Fibroblast of gingiva (primary cell): ENCODE measurements around the gene LCP2.
"Not testable (repeated sequence)": the region's sequence is repeated elsewhere in the genome, so short reads cannot be mapped to it uniquely, and the experiment has no call there.

Experiments
- DNase-seq: peaks from one replicate; pipeline ENCODE4 v3.0.0-alpha.2; 2011; ENCODE audit warnings: low read depth

LCP2 gene

DNA sequence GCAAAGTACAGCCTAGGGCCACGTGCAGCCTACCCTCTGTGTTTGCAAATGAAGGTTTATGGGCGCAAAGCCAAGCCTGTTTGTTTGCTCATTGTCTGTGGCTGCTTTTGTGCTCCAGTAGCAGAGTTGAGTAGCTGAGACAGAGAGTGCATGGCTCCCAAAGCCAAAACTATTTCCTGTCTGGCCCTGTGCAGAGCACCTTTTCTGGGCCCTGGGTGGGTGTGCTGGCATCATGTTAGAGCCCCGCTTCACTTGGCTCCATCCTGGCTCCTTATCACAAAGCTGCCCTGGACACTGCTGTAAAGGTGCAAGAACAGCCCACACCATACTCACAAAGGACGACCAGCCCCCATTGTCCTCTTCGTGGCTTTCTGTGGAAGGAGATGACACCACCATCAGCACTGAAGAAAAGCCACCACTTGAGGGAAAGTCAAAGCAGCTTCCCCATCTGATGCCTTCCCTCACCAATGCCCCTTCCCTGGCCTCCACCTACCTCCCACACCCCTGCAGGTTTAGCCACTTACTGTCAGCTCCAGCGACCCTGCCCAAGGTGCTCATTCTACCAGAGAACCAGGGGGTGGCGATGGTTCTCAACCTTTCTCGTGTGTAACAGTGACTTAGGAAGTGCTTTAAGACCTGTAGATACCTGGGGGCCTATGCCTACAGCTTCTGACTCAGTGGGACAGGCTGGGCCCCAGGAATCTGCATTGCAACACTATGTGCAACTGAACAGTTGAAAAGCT, 23.4 kb downstream of the LCP2 start:
- DNase-seq, result no peak

DNA sequence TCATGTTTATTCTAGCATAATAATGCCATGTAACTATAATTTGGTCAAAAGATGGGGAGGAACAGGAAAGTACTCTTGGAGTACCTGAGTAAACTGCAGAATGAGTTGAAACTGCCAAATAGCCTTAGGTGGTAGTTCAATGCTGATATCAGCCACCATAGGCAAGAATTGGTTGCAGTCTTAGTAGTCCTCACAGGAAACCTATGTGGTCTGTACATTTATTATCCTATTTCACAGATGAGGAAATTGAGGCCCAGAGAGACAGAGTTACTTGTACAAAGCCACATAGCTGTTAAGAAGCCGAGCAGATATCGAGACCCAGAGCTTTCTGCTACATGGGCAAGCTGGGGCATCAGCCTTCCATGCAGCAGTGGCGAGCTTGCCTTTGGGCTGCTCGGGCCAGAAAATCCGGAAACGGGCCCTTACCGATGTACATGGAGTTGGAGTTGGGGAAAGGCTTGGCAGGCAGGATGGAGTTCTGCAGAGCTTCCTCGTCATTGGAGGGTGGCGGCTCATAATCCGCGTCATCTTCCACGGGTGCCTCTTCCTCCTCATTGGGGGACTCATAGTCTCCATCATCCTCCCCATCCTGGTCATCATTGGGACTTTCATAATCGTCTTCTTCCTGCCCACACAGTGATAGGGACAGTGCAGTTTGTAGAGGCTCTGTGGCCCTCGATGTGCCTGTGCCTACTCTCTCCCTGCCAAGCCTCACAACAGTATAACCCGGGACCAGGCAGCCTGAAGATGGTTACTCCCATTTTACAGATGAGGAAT, 27.1 kb downstream of the LCP2 start:
- DNase-seq, result no peak

DNA sequence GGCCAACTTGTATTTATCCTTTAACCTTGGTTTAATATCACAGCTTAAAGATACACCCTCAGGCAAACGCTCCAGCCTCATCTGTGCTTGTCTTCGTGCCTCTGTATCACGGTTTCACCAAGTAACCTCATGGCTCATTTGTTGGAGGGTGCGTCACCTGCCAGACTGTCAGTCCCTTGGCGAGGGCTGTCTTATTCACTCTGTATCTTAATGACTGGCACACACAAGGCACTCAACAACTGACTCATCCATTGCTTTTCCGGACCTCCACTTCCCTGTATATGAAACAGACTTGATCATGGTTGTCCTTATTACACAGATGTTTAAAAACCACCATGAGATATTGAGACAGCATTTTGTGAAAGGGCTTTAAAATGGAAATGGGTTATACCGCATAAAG, 28.0 kb downstream of the LCP2 start:
- no peak for DNase-seq

GRCh38 chr5:170268884-170269283, 28.7 kb downstream of the LCP2 start:
- DNase-seq, result no peak

GRCh38 chr5:170268153-170268689, 29.4 kb downstream of the LCP2 start:
- DNase-seq, result no peak

- DNase-seq, result peak; percentile 65
Measured at GRCh38 chr5:170267431-170268152, 30.0 kb downstream of the LCP2 start.

GRCh38 chr5:170266570-170267381, 30.8 kb downstream of the LCP2 start:
- DNase-seq, result no peak

DNA sequence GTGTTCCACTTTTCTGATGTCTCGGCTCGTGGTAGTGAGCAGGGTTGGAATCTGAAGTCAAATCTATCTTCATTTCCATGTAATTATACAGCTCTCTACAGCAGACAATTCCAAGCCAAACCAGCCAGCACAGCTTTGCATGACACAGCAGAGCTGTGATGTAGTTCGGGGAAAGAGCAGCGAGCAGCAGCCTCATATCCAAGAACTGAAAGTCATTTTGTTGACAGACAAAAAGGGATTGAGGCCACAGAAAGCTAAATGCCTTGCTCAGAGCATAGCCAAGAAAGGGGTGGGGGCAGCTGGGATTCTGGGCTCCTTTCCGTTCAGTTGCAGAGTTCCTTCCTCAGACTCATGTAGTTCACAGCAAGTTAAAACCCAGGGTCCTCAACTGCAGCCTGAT, 32.1 kb downstream of the LCP2 start:
- DNase-seq, result peak; percentile 11

DNA sequence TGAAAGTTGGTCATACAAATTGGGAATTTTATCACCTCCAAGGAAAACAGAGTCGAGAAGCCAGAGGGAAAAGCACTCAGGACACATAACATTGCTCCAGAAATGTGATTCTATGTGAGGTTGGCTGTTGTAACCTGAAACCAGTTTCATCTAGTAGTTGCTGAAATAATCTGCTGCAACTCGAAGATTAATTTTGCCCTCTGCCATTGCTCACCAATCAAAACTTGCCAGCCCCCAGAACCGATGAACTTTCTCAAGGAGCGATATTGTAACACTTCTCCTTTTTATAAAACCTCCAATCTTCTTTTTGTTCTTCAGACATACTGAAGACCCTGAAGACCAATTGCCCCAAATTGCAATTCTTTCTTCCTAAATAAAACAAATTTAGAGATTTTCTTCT, 33.7 kb downstream of the LCP2 start:
- DNase-seq, result no peak

DNA sequence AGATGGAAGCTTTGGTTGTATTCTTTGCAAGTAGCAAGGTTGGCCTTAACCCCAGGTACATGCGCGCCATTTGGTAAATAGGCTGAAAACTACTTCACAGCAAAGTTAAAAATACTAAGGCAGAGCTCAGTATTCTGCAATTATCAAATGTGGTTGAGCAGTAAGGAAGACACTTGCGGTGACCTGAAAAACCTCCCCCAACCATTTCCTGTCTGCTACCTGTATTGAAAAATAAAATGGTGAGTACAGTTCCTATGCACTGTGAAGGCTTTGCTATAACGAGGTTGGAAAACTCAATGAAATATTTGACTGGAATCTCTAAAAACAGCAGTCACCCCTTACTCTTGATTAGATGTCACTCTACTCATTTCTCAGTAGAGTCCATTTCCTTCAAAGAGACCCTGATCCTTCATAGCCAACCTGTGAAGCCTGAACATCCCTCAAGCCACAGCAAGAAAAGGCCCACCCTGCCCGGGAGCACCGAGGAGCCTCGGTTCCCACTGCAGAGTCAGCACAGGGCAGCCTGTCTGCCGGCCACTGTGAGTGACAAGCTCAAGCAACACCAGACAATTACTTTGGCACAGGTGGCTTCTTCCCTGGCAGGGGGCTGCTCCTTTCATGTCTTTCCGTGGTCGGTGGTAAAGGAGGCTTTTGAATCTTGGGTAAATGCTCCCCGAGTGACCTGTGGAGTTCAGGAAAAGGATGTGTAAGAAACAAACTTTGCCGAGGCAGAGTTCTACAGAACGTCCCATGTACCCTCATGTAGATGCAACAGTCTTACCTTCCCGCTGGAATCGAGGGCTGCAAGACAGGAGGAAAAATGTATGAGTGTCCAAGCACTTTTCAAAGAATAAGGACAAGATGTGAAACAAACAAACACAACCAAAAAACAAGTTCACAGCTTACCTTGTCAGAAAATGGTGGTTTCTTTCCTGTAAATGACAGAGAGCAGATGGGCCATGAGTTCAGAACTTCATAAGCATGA, 35.2 kb downstream of the LCP2 start:
- DNase-seq, result no peak

GRCh38 chr5:170261528-170262043, 36.0 kb downstream of the LCP2 start:
- DNase-seq, result no peak

DNA sequence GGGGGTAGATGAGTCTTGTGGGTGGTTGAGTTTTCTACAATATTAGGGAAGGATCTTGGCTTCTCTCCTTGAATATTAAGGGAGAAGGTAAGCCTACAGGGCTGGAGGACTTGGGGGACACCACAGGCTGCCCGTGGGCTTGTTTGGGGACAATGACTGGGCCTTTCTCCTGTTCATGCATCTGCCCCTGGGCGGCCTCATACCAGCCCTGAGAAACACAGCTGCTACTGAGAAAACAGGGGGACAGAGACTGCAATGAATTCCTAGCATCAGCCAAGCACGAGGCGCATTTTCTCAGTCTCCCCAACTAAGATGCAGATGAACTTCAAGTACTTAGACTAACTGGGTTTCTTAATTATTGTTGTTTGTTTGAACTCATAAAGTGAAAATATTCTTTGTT, 40.2 kb downstream of the LCP2 start:
- no peak for DNase-seq

DNA sequence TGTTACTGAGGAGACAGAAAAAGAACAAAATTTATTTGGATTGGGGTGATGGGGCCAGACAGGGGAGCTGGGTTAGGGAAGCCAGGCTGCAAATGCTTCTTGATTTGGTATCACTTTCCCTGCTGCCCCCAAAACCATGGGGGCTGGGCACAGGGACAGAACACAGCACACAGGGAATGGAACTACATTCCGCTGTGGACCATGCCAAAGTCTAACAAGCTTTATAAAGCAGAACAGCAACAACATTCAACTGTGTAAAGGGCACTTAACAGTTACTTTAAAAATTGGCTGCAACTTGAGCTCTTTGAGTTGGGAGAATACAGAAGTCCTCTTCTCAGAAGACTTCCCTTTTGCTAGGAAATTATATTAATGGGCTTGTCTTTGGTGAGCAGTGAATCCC, 41.0 kb downstream of the LCP2 start:
- no peak for DNase-seq

- no peak for DNase-seq
Measured at GRCh38 chr5:170254056-170254455, 43.5 kb downstream of the LCP2 start.

DNA sequence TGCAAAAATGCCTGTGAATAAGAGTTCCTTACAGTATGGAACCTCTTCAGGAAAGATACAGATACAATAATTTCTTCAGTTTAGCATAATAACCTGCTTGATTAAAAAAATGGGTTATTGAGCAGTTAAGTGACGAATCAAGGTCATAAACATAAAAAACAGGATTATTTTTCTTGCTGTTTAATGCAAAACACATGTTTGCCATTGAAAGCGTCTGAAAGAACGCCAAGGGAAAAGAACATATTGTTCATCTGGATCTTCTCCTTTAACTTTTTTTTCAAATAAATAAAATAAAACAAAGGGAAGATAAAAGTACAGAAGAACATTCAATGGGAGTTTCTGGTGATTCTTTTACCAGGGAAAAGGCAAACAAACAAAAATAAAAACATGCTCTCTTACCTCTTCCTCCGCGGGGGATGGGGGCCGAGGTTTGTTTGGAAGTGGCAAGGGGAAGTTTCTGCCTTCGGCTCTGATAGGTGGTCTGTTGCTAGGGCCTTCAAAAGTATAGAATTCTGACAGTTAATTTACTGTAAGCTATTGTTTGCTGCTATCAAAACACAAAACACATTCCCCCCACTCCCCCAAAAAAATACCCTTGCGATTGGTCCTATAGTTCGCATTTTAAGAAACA, 44.7 kb downstream of the LCP2 start:
- DNase-seq, result peak; percentile 66

DNA sequence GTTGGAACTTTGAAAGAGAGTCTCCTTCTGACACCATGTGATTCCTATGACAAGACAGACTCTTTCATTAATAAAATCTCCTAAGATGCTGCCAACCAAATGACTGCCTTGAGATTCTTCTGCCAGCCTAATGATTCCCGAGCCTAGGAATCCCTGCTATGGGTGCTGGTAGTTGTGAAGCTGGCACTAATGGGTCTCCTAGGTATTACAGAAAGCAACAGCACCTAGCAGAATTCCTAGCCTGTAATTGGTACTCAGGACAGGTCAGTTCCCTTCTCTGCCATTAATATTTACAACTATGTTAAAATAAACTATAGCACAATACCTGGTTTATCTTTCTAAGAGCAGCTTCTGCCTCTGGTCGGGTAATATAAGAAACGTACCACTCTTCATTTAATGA, 45.5 kb downstream of the LCP2 start:
- DNase-seq, result no peak

- no peak for DNase-seq
Measured at GRCh38 chr5:170251462-170251861, 46.1 kb downstream of the LCP2 start.

DNA sequence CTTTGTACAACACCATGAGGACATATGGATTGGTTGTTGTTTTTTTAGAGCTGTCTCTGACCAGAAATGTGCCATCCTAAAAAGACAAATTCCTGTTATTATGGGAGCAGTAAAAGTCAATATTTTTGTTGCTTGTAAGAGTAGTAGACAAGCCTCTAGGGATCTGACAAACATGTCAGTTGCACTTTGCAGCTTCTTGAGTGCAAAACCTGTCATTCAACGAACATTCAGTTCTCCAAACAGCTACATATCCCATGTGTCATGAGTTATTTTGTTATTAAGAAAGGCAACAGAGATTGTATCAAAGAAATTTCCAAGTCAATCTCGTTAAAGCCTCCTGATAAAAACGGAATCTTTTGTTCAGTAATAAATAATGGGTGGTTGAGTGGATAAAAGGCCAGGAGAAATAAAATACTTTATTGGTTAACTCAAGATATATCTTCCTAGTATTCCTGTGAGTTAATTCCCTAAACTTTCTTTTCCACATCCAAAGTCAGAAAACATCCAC, 46.7 kb downstream of the LCP2 start:
- no peak for DNase-seq

DNA sequence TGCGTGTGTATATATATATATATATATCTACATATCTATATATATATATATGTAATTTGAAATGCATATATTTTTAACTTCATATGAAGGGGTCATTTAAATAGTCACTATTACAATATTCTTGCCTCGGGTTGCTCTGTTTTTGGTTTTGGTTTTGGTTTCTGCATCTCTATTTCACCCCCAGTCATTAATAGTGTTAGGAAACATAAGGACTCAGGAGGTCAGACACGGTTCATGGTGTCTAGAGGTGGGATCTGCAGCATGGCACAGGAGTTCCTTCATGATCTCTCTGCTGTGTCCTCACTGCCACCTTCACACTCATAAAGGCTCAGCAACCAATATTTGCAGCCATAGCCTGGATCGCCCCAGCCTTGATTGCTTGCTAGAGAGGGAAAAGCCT, 48.2 kb downstream of the LCP2 start:
- no peak for DNase-seq

DNA sequence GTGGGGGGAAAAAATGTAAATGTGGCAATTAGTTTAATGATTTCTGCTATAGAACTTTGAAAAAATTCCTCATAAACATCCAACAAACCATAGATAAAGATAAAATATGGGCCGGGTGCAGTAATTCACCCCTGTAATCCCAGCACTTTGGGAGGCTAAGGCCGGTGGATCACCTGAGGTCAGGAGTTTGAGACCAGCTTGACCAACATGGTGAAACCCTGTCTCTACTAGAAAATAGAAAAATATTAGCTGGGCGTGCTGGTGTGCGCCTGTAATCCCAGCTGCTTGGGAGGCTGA, 48.7 kb downstream of the LCP2 start:
- not testable (repeated sequence) for DNase-seq
